GM20000 (cell line): ENCODE data around the gene TRPM6.

ENCODE experiments used
- DNase-seq: peaks from one replicate; pipeline ENCODE4 v3.0.0; 2012; ENCODE audit warnings: low spot score
- TF ChIP-seq, protein P1 (sequence below): IDR thresholded peaks from 2 replicates; pipeline ENCODE4 v1.5.1; 2012; ENCODE audit warnings: mild to moderate bottlenecking, control low read depth; ENCODE audit errors: extremely low read depth, missing control alignments

The TRPM6 gene

DNA sequence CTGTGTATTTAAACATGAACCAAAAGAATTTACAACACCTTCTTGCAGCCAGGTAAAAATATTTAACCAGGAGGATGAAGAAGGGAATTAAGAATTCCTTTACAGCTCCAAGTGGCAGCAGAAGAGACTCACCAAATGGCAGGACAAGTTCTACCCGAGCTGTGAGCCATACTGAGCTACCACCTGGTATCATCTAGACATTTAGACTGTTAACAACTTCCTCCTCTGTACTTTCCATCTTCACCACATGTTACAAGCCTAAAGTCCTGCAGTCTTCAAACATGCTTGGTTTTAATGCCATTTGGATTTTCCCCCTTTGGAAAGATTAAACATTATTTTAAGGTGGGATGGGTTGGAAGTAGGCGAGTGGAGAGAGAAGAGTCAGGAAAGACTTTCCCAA is 190.2 kb downstream of the TRPM6 start:
- TF ChIP-seq, protein P1, sequence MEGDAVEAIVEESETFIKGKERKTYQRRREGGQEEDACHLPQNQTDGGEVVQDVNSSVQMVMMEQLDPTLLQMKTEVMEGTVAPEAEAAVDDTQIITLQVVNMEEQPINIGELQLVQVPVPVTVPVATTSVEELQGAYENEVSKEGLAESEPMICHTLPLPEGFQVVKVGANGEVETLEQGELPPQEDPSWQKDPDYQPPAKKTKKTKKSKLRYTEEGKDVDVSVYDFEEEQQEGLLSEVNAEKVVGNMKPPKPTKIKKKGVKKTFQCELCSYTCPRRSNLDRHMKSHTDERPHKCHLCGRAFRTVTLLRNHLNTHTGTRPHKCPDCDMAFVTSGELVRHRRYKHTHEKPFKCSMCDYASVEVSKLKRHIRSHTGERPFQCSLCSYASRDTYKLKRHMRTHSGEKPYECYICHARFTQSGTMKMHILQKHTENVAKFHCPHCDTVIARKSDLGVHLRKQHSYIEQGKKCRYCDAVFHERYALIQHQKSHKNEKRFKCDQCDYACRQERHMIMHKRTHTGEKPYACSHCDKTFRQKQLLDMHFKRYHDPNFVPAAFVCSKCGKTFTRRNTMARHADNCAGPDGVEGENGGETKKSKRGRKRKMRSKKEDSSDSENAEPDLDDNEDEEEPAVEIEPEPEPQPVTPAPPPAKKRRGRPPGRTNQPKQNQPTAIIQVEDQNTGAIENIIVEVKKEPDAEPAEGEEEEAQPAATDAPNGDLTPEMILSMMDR: no peak
- DNase-seq: no peak

DNA sequence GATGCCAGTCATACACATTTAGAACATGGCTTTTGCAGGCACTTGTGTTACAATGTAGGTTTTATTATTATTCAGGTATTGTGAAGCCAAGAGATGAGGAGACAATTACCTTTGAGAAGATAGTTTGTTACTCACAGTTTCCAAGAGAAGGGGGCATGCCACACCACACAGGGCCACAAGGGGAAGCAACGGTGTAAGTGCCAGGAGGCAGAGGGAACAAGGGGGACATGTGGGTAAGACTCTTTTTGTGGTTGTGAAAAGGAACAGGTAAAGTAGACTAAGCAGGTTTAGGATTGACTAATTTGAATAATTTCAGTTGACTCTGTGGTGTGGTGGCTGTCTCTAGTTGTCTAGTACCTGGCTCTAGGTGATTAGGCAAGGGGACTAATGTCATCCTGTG is 191.2 kb downstream of the TRPM6 start:
- DNase-seq: no peak
- TF ChIP-seq, protein P1: no peak

DNA sequence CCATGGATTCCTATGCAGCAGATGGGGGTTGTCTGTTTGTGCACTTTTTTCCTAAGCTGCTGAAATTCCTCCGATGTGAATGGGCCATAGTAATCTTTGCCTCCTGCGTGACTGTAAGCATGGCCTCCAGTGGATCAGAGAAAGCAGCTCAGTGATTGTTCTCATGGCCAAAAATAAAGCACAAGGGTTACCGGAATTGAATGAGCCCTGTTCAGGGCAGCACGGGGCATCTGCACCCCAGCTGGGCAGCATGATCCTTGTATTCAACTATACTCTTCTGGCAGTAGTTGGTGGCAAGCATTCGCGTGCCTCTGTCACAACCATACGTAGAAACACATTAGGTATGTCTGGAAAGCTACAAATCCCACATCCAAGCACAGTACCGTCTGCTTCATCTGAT is 196.7 kb downstream of the TRPM6 start:
- TF ChIP-seq, protein P1: no peak
- DNase-seq: no peak

DNA sequence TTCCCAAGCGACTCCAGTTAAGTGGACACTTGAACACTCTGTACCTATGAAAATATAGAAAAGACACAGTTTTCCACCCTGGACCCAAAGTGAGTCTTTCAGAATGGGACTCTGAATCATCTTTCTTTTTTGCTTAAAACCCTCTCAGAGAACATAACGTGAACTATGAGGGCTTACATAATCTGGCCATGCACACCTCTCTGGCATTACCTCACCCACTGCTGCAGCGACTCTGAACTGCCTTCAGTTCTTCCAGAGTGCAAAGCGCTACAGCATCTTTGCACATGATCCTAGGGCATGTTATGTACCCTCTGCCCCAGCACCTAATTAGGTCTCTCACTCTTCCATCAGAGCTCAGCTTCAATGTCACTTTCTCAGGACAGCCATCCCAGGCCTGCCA is 204.4 kb downstream of the TRPM6 start:
- TF ChIP-seq, protein P1: no peak

DNA sequence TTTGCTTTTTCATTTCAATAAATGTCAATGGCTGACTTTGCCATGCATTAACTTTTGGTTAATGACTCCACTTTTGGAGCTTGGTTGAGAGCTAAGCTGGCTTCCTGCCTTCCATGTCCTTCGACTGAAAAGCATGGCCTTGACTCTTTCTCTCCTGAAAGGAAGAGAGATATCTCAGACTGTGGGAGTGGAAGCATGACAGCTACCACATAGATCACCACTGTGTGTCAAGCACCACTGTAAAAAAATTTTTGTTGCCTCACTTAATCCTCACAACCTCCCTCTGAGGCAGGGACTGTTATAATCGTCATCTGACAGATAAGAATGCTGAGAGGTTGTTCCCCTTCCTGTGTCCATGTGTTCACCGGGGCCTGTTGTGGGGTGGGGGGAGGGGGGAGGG is 205.8 kb downstream of the TRPM6 start:
- TF ChIP-seq, protein P1: no peak
- DNase-seq: no peak

More for the DNA sequence above, 204.4 kb downstream of the TRPM6 start:
- DNase-seq: no peak

DNA sequence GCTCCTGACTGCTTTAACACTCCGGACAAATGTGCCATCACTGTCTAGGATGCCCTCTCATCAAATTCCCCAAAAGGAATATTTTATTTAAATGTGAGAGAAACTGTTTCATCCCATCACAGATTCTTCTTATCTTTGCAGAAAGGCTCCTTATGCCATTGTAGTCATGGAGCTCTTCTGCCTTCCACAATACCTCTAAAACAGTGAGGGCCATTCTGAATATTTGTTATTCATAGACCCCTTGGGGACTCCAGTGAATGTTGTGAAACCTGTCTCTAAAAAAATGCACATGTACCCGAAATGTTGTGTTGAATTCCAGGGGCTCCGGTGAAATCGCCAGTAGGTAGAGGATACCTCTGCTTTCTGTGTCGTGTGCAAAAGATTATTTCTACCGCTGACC is 213.6 kb downstream of the TRPM6 start:
- TF ChIP-seq, protein P1: no peak
- DNase-seq: no peak
